ENCODE data around the gene PTK6.
"Not testable (repeated sequence)": the region's sequence is repeated elsewhere in the genome, so short reads cannot be mapped to it uniquely, and the experiment has no call there.

The PTK6 gene

DNA sequence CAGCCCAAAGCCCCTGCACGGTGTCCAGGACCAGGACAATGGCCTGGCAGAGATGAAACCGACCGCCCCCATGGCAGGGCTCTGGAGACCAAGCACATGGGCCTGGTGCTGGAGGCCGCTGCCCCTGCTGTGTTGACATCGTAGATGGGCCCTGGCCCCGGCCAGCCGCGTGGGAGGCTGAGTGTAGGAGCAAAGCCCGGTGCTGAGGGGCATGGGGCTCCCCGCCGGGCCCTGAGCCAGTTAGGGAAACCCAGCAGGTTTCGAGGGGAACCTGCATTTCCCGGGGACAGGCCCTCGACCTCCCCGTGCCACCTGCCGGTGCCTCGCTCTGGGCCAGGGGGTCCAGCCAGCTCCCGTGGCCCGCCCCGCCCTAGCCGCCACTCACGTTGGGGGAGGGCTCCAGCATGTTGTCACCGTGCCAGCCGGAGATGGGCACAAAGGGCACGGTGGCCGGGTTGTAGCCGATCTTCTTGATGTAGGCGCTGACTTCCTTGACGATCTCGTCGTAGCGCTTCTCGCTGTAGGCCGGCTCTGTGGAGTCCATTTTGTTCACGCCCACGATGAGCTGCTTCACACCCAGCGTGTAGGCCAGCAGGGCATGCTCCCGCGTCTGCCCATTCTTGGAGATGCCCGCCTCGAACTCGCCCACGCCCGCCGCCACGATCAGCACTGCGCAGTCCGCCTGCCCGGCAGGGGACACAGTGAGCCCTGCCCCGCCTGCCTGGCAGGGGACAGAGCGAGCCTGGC lies 42.6 kb downstream of the PTK6 start:
- DNase-seq (ENCODE audit: low spot score): peak; percentile 21

DNA sequence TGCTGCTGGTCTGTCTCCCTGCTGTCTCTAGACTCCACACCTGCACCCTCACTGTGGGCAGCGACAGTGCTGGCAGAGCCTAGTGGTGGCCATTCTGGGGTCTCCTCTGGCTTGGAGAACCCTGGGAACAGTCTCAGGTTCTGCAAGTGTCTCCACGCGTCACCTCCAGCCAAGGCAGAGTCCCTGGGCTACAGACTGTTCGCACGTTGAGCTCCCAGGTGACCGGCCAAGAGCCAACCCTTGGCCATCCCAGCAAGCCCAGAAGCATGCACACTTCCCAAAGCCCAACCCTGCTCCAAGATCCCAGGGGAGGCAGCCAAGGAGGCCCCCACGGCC lies 43.1 kb downstream of the PTK6 start:
- peak; percentile 14 for DNase-seq (ENCODE audit: low spot score)

DNA sequence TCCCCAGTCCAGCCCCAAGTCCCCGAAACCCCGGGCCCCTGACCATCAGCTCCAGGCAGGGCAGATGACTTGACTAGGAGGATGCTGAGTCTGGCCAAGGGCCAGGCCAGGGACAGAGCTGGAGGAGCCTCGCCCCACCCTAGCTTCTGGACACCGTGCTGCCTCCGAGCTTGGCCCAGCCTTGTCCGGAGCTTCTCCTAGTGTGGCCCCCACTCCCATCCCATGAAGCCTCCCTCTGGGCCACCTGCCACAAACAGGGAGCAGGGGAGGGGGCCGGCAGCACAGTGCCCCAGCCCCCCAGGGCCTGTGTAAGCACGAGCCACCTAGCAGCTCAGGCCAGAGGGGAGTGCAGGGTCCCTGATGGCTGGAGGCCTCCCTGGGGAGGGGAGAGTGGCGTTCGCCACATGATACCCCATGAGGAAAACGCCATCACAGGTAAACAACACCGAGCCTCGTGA lies 43.6 kb downstream of the PTK6 start:
- no peak for DNase-seq (ENCODE audit: low spot score)

DNA sequence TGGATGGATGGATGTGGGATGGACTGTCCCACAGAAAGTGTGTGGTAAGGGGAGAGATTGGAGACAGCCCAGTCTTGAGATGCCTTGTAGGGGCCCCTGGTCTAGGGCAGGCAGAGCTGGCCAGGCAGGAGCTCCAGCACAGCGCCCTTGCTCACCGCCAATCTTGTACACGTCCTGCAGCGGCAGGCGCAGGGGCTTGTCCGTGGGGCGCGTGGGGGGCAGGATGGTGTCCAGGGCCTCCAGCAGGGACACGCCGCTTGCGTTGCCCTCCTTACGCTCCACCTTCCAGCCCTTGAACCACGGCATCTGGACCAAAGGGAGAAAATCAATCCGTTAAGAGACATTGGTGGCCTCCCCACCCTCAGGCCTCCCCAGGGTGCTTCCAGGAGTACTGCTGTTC lies 44.2 kb downstream of the PTK6 start:
- no peak for DNase-seq (ENCODE audit: low spot score)

DNA sequence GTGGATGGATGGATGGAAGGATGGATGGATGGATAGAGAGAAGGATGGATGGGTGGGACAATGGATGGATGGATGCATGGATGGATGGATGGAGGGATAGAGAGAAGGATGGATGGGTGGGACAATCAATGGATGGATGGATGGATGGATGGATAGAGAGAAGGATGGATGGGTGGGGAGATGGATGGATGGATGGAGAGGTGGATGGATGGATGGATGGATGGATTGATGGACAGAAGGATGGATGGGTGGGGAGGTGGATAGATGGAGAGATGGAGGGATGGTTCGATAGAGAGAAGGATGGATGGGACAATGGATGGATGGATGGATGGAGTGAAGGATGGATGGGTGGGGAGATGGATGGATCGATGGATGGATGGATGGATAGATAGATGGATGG lies 44.7 kb downstream of the PTK6 start:
- DNase-seq (ENCODE audit: low spot score): no peak

DNA sequence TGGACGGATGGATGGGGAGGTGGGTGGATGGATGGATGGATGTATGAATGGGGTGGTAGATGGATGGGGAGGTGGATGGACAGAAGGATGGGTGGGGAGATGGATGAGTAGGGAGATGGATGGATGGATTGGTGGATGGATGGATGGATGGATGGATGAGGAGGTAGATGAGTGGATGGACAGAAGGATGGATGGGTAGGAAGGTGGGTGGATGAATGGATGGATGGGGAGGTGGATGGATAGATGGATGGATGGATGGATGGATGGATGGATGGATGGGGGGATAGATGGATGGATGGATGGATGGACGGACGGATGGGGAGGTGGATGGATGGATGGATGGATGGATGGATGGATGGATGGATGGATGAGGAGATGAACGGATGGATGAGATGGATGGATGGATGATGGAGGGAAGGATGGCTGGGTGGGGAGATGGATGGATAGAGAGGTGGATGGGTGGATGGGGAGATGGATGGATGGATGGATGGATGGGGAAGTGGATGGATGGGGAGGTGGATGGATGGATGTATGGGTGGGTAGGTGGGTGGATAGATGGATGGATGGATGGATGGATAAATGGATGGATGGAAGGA lies 45.4 kb downstream of the PTK6 start:
- DNase-seq (ENCODE audit: low spot score): no peak

DNA sequence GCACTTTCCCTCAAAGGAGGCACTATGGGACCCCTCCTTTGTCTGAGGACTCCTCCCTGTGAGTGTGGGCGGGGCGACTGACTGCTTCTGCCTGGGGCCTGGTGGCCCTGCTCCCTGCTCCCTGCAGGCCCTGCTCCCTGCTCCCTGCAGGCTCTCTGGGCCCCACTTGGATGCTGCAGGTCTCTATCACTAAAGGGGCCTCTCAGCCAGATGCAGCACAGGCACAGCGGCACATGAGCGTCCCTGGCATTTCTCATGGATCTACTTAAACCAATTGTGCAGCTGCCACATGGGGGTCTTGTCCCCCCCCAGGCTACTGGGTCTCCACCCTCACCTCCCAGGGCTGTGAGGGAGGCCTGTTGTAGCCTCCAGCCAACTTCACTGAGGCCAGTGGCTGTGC lies 46.1 kb downstream of the PTK6 start:
- peak; percentile 10 for DNase-seq (ENCODE audit: low spot score)

DNA sequence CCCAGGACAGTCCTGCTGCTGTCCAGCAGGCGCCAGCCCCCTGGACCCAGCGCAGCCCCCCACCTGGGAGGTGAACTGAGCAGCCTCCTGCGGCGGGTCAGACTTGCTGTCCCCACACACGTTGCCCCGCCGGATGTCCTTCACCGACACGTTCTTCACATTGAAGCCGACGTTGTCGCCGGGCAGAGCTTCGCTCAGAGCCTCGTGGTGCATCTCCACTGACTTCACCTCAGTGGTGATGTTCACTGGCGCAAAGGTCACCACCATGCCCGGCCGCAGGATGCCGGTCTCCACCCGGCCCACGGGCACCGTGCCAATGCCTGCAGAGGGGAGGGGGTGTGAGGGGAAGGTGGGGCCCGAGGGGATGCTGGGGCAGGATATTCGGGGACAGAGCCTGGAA lies 46.8 kb downstream of the PTK6 start:
- peak; percentile 17 for DNase-seq (ENCODE audit: low spot score)

DNA sequence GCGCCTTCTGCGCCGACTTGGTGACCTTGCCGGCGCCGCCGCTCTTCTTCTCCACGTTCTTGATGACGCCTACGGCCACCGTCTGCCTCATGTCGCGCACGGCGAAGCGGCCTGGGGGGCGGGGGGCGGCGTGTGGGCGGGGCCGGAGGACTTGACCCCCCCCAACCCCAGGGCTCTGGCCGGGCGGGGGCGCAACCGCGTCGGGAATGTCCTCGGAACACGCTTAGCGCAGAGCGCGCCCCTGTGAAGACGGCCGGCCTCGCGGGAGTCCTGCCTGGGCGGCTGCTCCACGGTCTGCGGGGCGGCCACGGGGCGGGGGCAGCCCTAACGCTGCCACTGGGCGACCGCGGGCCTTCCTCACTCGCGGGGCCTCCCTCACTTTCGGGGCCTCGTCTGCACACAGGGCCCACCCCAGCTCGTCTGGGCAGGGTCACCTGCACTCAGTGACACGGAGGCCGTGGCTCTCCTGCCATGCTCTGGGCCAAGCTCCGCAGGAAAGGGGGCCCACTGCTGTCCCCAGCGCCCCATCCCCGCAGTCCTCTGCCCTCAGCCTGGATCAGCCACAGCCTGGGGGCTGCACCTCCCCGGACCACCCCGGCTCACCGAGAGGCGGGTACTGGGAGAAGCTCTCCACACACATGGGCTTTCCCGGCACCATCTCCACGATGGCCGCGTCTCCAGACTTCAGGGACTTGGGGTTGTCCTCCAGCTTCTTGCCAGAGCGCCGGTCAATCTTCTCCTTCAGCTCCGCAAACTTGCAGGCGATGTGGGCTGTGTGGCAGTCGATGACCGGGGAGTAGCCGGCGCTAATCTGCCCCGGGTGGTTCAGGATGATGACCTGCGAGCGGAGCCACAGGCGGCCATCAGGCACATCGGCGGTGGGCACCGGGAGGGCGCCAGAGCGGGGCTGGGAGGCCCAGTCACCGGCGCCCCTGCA lies 48.6 kb downstream of the PTK6 start:
- no peak for DNase-seq (ENCODE audit: low spot score)

DNA sequence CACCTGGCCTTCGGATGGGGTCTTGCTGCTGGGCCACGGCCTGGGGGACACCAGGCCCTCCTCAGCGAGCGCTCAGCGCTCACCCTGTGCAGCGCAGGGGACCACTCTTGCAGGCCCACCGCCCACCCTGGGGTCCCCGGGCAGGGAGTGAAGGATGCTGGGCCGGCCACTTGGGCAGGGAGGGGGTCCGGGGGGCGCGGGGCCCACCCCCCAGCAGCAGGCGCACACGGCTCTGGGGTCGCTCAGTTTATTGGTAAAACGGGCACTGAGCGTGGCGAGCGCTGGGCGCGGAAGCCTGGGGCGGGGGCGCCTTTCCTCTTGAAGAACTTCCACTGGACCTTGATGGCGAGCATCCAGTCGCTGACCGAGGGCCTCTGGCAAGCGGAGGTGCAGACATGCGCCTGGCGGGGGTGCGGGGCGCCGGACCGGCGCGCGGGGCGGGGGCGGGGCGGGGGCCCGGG lies 49.4 kb downstream of the PTK6 start:
- no peak for DNase-seq (ENCODE audit: low spot score)

DNA sequence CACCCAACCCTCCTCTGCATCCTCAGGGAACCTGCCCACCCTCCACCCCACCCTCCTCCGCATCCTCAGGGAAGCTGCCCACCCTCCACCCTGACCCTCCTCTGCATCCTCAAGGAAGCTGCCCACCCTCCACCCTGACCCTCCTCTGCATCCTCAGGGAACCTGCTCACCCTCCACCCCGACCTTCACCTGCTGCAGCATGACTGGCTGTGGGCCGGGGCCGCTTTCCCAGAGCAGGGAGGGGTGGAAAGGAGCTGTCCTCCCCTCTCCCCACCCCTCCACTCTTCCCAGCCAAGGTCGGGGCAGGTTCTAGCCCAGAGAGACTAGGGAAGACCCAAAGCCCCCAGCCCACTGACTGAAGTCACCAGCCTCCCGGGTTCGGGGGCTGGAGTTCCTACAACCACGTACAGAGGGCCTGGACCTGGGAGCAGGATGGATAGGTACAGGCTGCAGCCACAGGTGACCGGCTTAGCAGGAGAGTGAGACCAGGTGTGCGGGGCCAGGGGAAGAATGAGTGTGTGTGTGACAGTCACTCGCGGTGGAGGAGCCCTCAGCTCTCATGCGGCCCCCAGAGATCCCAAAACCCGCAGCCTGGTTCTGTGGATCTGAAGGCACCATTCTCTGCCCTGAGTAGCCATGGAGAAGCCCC lies 49.9 kb downstream of the PTK6 start:
- DNase-seq (ENCODE audit: low spot score): no peak

DNA sequence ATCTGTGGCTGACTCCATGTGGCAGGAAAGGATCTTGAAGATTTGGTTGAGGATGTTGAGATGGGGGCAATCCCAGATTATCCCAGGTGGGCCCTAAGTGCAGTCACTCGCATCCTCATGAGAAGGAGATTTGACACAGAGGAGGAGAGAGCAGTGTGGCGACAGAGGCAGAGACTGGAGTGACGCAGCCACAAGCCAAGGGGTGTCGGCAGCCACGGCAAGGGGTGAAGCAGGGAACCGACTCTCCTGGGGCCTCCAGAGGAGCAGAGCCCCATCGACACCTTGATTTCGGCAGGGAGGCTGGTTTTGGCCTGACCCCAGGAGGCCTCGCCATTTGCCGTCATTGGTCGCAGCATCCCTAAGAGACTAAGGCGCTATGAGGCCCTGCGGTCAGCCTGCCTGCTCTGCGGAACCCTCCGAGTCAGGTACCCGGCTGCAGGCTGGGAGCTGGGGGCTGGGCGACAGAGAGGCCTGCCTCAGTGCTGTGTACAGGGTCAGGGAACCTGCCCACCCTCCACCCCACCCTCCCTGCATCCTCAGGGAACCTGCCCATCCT lies 50.8 kb downstream of the PTK6 start:
- DNase-seq (ENCODE audit: low spot score): no peak

DNA sequence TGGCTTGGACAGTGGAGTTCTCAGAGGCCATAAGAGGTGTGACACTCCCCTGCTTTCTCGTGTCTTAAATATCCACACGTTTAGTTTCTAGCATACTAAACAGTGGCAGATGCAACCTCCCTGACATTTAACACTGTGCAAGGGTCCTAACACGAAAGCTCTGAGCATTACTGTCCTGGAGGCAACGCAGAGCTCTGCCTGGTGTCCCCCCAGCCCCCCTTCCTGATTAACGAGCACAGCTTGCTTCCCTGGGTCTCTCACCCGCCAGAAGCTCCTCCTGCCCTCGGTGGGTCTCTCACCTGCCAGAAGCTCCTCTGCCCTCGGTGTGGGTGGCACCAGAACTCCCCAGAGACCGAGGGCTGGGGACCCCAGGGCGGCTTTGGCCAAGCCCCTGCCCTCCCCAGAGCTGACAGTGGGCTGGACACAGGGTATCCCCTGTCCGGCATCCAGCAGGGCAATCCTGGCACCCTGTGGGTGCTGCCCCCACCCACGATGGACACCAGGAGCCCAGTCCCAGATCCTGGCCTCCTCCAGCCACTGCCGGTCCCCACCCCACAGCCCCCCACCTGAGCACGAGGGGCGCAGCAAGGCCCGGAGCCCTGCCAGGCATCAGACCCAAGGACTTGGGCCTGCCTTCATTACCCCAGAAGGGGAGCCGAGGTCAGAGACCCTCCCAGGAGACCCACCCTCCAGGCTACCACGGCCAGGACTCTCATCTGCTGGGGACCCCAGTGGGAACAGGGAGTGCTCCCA lies 52.3 kb downstream of the PTK6 start:
- no peak for DNase-seq (ENCODE audit: low spot score)

DNA sequence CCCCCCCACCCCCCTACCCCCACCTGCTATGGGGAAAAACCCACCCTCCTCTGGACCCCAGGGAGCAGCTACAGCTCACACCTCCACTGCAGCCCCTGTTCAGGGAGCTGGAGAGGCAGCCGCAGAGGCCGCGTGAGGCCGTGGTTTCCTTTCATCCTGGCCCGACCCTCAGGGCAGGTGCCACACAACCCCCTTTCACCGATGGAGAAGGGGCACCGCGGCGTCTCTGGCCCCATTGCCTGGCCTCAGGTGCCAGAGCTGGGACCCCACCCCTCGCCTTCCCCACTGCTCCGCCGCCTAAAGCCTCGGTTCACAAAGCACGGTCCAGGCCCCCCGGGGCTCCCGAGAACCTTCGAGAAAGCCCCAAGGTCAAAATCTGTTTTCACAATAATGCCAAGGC lies 52.9 kb downstream of the PTK6 start:
- no peak for DNase-seq (ENCODE audit: low spot score)

DNA sequence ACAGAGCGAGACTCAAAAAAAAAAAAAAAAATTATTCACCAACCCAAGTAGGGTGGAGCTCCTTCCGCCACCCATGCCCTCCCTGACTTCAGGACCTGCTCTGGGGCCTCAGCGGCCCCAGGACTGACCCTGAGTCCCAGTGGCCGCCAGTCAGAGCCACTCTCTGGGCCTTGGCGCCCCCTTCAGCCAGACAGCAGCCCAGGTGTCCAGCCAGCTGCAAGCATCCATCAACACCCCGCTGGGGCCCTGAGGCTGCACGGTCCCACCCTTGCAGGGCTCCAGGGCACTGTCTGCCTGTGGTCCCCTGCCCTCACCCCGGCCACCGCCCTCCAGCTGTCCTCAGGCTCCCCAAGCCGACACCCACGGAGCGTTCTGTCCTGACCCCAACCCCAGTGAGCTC lies 53.3 kb downstream of the PTK6 start:
- peak; percentile 74 for DNase-seq (ENCODE audit: low spot score)

DNA sequence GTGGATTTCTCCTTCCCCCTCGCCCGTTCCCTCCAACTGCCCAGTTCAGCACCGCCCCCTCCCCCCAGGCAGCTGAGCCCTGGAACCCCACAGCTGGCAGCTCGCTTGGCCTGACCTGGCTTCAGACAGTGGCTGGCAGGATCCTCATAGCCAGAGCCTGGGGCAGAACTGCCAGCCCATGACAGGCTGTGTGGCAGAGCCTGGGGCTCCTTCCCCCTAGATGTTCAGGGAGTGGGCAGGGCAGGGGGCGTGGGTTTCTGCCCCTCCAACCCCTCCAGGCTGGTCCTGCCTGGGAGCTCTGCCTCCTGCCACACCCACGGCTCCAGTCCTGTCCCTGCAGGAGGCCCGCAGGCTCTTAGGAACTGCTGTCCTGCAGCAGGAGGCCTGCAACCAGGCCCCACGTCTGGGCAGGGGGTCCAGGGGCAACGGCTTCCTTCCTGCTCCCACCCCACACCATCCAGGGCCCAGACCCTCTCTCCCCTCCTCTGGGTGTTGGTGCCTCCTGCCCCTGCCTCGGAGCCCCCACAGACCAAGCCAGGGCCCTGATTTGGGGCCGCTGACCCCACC lies 55.1 kb downstream of the PTK6 start:
- DNase-seq (ENCODE audit: low spot score): no peak

DNA sequence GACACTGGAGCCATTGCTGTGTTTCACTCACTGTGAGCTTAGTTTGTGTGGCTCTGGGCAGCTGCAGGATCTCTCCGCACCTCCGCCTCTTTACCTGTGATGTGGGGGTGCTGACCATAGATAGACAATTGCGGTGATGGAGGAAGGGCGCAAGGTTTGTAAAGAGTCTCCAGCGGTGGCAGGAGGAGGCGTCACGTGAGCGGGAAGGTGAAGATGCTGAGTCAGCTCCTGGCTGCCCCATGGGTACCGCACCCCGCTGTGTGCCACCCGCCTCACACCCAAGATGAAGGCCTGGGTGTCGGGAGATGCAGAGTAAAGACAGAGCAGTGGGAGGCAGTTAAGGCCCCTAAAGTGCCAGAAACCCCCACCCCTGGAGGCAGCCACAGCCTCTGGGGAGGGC lies 55.7 kb downstream of the PTK6 start:
- DNase-seq (ENCODE audit: low spot score): no peak

DNA sequence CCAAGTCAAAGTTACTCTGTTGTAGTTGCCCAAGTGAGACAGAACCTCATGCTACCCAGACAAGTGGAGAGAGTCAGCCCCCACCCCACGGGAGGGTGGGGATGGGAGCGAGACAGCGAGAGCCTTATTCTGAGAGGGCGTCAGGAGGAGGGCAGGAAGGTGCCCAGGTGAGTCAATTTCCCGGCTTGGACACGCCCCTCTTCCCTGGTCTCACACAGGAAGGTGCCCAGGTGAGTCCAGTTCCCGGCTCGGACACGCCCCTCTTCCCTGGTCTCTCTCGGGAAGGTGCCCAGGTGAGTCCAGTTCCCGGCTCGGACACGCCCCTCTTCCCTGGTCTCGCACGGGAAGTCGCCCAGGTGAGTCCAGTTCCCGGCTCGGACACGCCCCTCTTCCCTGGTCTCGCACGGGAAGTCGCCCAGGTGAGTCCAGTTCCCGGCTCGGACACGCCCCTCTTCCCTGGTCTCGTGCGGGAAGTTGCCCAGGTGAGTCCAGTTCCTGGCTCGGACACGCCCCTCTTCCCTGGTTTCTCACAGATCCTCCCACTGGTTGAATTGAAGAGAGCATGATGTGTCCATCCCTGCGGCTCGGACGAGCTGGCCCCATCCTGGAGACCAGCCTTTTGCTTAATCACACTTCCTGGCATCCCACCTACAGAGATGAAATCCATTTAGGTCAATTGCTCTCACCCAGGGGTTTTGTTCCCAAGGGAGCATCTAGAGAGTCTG lies 57.3 kb downstream of the PTK6 start:
- not testable (repeated sequence) for DNase-seq (ENCODE audit: low spot score)

DNA sequence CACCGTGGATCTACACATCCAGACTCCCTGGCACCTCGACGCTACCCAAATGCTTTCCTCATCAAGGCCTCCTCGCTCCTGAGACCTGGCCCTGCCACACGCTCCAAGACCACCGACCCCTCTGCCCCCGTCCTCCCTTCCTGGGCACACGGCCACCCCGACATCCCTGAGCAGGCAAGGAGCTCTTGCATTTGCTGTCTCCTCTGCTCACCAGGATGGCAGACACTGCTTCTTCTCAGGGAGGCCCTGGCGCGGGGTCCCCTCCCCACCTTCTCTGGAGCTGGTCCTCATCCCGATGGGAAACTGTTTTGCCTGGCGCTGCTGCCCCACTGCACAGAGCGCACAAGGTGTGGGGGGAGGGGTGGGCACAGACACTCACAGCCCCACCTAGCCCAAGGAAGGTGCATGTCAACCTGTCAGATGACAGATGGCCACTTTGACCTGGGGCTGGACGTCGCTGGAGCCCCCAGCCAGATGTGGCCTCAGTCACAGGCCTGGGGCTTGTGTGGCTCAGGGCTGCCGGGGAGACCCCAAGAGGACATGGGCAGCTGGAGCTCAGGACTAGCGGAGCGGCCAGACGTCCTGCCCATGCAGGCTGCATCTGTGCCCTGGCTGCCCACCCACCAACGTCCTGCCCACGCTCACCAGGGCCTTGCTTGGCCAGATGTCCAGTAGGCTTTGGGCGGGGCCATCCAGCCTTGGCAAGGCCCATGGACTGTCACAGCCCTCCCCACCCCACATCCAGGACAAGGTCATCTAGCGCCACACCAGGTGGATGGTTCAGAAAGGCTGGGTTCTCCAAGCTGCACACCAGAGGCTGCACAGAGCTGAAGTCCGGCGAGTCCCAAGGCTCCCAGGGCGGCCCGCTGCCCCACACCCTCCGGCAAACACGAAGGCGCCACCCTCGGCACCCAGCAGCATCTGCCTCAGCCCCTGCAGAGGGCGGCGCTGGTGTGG lies 58.6 kb downstream of the PTK6 start:
- DNase-seq (ENCODE audit: low spot score): no peak

Data from D341Med (cell line).